Measurements from ENCODE around the gene ZNF335.

ZNF335 gene

GRCh38 chr20:45924391-45925261 lies 47.4 kb downstream of the ZNF335 start:
- H3K27me3 ChIP-seq (ENCODE audit: insufficient read depth, poor library complexity, severe bottlenecking) = no peaks in the 10 kb centered on the region
- H3K4me3 ChIP-seq (replicated peaks; ENCODE audit: insufficient read depth, low read length) = no peak overlapping the region
- H3K27ac ChIP-seq (replicated peaks) = no peak overlapping the region
- no peak for DNase-seq (ENCODE audit: low read depth in 1 of 2, low spot score in 1 of 2)
- no peak for TF ChIP-seq REST (IDR thresholded peaks at IDR 0.05; ENCODE audit: insufficient replicate concordance, low read depth)
- TF ChIP-seq SPI1 (IDR thresholded peaks at IDR 0.05; ENCODE audit: borderline replicate concordance, low read depth) = no peak
- no peak for TF ChIP-seq POLR2AphosphoS5 (IDR thresholded peaks at IDR 0.05; ENCODE audit: low read depth)
- no peak for TF ChIP-seq GABPA (IDR thresholded peaks at IDR 0.05; ENCODE audit: low read depth)
- no peak for TF ChIP-seq CTCF (IDR thresholded peaks at IDR 0.05; ENCODE audit: insufficient read depth, low read length)

- no peak overlapping the region for H3K4me3 ChIP-seq (replicated peaks; ENCODE audit: insufficient read depth, low read length)
- TF ChIP-seq POLR2AphosphoS5 (IDR thresholded peaks at IDR 0.05; ENCODE audit: low read depth) (no peak), CTCF (IDR thresholded peaks at IDR 0.05; ENCODE audit: insufficient read depth, low read length) (no peak), SPI1 (IDR thresholded peaks at IDR 0.05; ENCODE audit: borderline replicate concordance, low read depth) (no peak), REST (IDR thresholded peaks at IDR 0.05; ENCODE audit: insufficient replicate concordance, low read depth) (no peak), GABPA (IDR thresholded peaks at IDR 0.05; ENCODE audit: low read depth) (no peak)
- H3K27ac ChIP-seq (replicated peaks) = no peak overlapping the region
- DNase-seq (ENCODE audit: low read depth in 1 of 2, low spot score in 1 of 2) = no peak
- H3K27me3 ChIP-seq (ENCODE audit: insufficient read depth, poor library complexity, severe bottlenecking) = no peaks in the 10 kb centered on the region
Measured at GRCh38 chr20:45921337-45922189, 50.4 kb downstream of the ZNF335 start.

GRCh38 chr20:45920462-45921336 lies 51.3 kb downstream of the ZNF335 start:
- Histone ChIP-seq H3K4me3 (replicated peaks; ENCODE audit: insufficient read depth, low read length) (no peak overlapping the region), H3K27ac (replicated peaks) (no peak overlapping the region), H3K27me3 (ENCODE audit: insufficient read depth, poor library complexity, severe bottlenecking) (no peaks in the 10 kb centered on the region)
- DNase-seq (ENCODE audit: low read depth in 1 of 2, low spot score in 1 of 2) = no peak
- TF ChIP-seq CTCF (IDR thresholded peaks at IDR 0.05; ENCODE audit: insufficient read depth, low read length) = no peak
- no peak for TF ChIP-seq GABPA (IDR thresholded peaks at IDR 0.05; ENCODE audit: low read depth)
- TF ChIP-seq SPI1 (IDR thresholded peaks at IDR 0.05; ENCODE audit: borderline replicate concordance, low read depth) = peak; percentile 65
